WTC11 (cell line): ENCODE results near the gene MORC1. TPM values are rescaled to one million over a fixed set of nuclear protein-coding genes. Genes with fewer than 3 reads are reported as not detected.

Source experiments
- ATAC-seq: fragments of 200-7000 bp; cut with Tn5 transposase; 2 replicates; pipeline ENCODE4 v1.10.0; 2021; ENCODE audit warnings: mild to moderate bottlenecking, moderate library complexity
- CTCF ChIA-PET: fragments of 300-600 bp; sonication (Branson Sonifier 250); formaldehyde crosslinking; loops from one replicate; lab custom pipeline; 2021; ENCODE audit warnings: antibody characterized with exemption; lab: Charles Lee
- POLR2A ChIA-PET: fragments of 350-600 bp; sonication (Branson Sonifier 250); formaldehyde crosslinking; loops from one replicate; lab custom pipeline; 2021; ENCODE audit warnings: antibody characterized with exemption; lab: Charles Lee
- DNase-seq: peaks from one replicate; pipeline ENCODE4 v3.0.0; 2021; ENCODE audit warnings: low spot score
- H3K27ac Mint-ChIP-seq: 2 replicates; pipeline ENCODE4 v1.8.0; 2021; ENCODE audit warnings: mixed read lengths
- H3K27me3 Mint-ChIP-seq: 2 replicates; pipeline ENCODE4 v1.8.0; 2021; ENCODE audit warnings: low read depth, mild to moderate bottlenecking, moderate library complexity, mixed read lengths
- H3K36me3 Mint-ChIP-seq: 2 replicates; pipeline ENCODE4 v1.8.0; 2021; ENCODE audit warnings: mixed read lengths
- H3K4me1 Mint-ChIP-seq: 2 replicates; pipeline ENCODE4 v1.8.0; 2022; ENCODE audit warnings: mixed read lengths
- H3K4me3 Mint-ChIP-seq: 2 replicates; pipeline ENCODE4 v1.8.0; 2021; ENCODE audit warnings: mild to moderate bottlenecking, moderate library complexity, mixed read lengths
- H3K9me3 Mint-ChIP-seq: 2 replicates; pipeline ENCODE4 v1.8.0; 2021; ENCODE audit warnings: mixed read lengths
- CREM ChIP-seq: sonication (generic); formaldehyde crosslinking; IDR thresholded peaks from 2 replicates; pipeline ENCODE4 v1.8.1; 2022; ENCODE audit warnings: mild to moderate bottlenecking, missing genetic modification reagents, moderate library complexity
- FOXK1 ChIP-seq: sonication (generic); formaldehyde crosslinking; IDR thresholded peaks from 2 replicates; pipeline ENCODE4 v1.8.0; 2022; ENCODE audit warnings: mild to moderate bottlenecking, moderate library complexity, missing genetic modification reagents
- GABPB1 ChIP-seq: sonication (generic); formaldehyde crosslinking; IDR thresholded peaks from 2 replicates; pipeline ENCODE4 v1.8.1; 2023; ENCODE audit warnings: mild to moderate bottlenecking, missing genetic modification reagents
- GRHL2 ChIP-seq: fragments of 250-450 bp; sonication (Bioruptor Pico); IDR thresholded peaks from 2 replicates; pipeline ENCODE4 v1.8.0; 2022; ENCODE audit warnings: mild to moderate bottlenecking, moderate library complexity; ENCODE audit not compliant: insufficient replicate concordance, severe bottlenecking
- IRF2 ChIP-seq: sonication (generic); formaldehyde crosslinking; IDR thresholded peaks from 2 replicates; pipeline ENCODE4 v1.8.0; 2022; ENCODE audit warnings: low read depth, missing genetic modification reagents, borderline replicate concordance
- JAZF1 ChIP-seq: fragments of 250-450 bp; sonication (Bioruptor Pico); IDR thresholded peaks from 2 replicates; pipeline ENCODE4 v1.9.0; 2021; ENCODE audit warnings: moderate library complexity, mild to moderate bottlenecking, inconsistent platforms
- MXD4 ChIP-seq: fragments of 250-450 bp; sonication (Bioruptor Pico); IDR thresholded peaks from 2 replicates; pipeline ENCODE4 v1.8.0; 2021; ENCODE audit warnings: mild to moderate bottlenecking, moderate library complexity, borderline replicate concordance
- NFE2L1 ChIP-seq: sonication (generic); formaldehyde crosslinking; IDR thresholded peaks from 2 replicates; pipeline ENCODE4 v1.8.1; 2023; ENCODE audit warnings: missing genetic modification reagents
- NR3C1 ChIP-seq: sonication (generic); formaldehyde crosslinking; conservative IDR thresholded peaks from 2 replicates; pipeline ENCODE4 v1.8.1; 2023; ENCODE audit warnings: low read depth, mild to moderate bottlenecking, missing genetic modification reagents
- SMAD3 ChIP-seq: sonication (generic); formaldehyde crosslinking; IDR thresholded peaks from 2 replicates; pipeline ENCODE4 v1.8.0; 2022; ENCODE audit warnings: missing genetic modification reagents, mild to moderate bottlenecking, borderline replicate concordance
- TCF7 ChIP-seq: sonication (generic); formaldehyde crosslinking; IDR thresholded peaks from 2 replicates; pipeline ENCODE4 v1.8.0; 2022; ENCODE audit warnings: mild to moderate bottlenecking, low read depth, missing genetic modification reagents, moderate library complexity
- ZNF121 ChIP-seq: sonication (generic); formaldehyde crosslinking; IDR thresholded peaks from 2 replicates; pipeline ENCODE4 v1.8.0; 2023; ENCODE audit warnings: missing genetic modification reagents
- ZNF232 ChIP-seq: sonication (generic); formaldehyde crosslinking; IDR thresholded peaks from 2 replicates; pipeline ENCODE4 v1.8.0; 2022; ENCODE audit warnings: mild to moderate bottlenecking, missing genetic modification reagents
- ZNF423 ChIP-seq: fragments of 250-450 bp; sonication (Bioruptor Pico); IDR thresholded peaks from 2 replicates; pipeline ENCODE4 v2.1.2; 2022; ENCODE audit warnings: mild to moderate bottlenecking, moderate library complexity
- ZNF671 ChIP-seq: fragments of 250-450 bp; sonication (Bioruptor Pico); IDR thresholded peaks from 2 replicates; pipeline ENCODE4 v1.8.0; 2021; ENCODE audit warnings: mild to moderate bottlenecking
- total RNA-seq: library from RNA; stranded (reverse); gene quantifications from 3 replicates; pipeline ENCODE4 v1.2.3, GENCODE V29; 2021
- TF ChIP-seq, protein P1 (sequence below): sonication (generic); formaldehyde crosslinking; IDR thresholded peaks from 2 replicates; pipeline ENCODE4 v1.8.1; 2022; ENCODE audit warnings: mild to moderate bottlenecking, missing genetic modification reagents, moderate library complexity, borderline replicate concordance
- TF ChIP-seq, protein P2 (sequence below): fragments of 250-450 bp; sonication (Bioruptor Pico); conservative IDR thresholded peaks from 2 replicates; pipeline ENCODE4 v1.9.0; 2021; ENCODE audit warnings: mild to moderate bottlenecking
- TF ChIP-seq, protein P3 (sequence below): sonication (generic); formaldehyde crosslinking; IDR thresholded peaks from 2 replicates; pipeline ENCODE4 v1.8.1; 2023; ENCODE audit warnings: mild to moderate bottlenecking, missing genetic modification reagents, borderline replicate concordance
- TF ChIP-seq, protein P4 (sequence below): fragments of 250-450 bp; sonication (Bioruptor Pico); IDR thresholded peaks from 2 replicates; pipeline ENCODE4 v1.8.0; 2021; ENCODE audit warnings: mild to moderate bottlenecking
- TF ChIP-seq, protein P5 (sequence below): sonication (generic); formaldehyde crosslinking; IDR thresholded peaks from 2 replicates; pipeline ENCODE4 v1.8.1; 2023; ENCODE audit warnings: mild to moderate bottlenecking, moderate library complexity, missing genetic modification reagents
- TF ChIP-seq, protein P6 (sequence below): fragments of 200-600 bp; IDR thresholded peaks from 2 replicates; pipeline ENCODE4 v1.8.0; 2022; ENCODE audit warnings: antibody characterized with exemption
- TF ChIP-seq, protein P7 (sequence below): sonication (generic); formaldehyde crosslinking; IDR thresholded peaks from 2 replicates; pipeline ENCODE4 v1.8.1; 2023; ENCODE audit warnings: mild to moderate bottlenecking, missing genetic modification reagents

Gene MORC1
- total RNA-seq, 1 experiment from 2014 or later: not detected

DNA sequence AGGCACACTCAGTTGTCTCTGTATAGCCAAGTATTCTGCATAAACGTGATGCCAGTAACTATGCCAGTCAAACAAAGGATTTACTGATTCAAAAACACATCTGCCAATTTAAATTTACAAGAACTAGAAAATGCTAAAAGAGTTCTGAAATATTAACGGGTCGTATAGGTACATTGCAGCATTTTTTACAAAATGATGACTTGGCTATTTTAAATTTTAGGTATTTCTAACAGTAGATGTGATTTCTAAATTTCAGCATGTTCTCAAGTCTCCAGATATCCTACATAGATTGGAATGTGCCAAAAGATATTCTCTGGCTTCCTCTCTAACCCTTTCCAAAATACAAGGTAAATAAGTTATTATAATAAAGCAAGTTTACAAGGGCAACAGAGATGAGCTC, 60.3 kb downstream of the MORC1 start:
- H3K27ac Mint-ChIP-seq: no peak overlapping the region
- POLR2A ChIA-PET: no interaction called here
- TF ChIP-seq NFE2L1 (CRISPR knock-in tag) (no peak), ZNF121 (CRISPR knock-in tag) (no peak), TCF7 (CRISPR knock-in tag) (no peak), JAZF1 (no peak), MXD4 (CRISPR knock-in tag) (no peak), ZNF423 (no peak), IRF2 (CRISPR knock-in tag) (no peak), ZNF232 (no peak)
- TF ChIP-seq, protein P1, sequence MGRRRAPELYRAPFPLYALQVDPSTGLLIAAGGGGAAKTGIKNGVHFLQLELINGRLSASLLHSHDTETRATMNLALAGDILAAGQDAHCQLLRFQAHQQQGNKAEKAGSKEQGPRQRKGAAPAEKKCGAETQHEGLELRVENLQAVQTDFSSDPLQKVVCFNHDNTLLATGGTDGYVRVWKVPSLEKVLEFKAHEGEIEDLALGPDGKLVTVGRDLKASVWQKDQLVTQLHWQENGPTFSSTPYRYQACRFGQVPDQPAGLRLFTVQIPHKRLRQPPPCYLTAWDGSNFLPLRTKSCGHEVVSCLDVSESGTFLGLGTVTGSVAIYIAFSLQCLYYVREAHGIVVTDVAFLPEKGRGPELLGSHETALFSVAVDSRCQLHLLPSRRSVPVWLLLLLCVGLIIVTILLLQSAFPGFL: no peak
- TF ChIP-seq, protein P2, sequence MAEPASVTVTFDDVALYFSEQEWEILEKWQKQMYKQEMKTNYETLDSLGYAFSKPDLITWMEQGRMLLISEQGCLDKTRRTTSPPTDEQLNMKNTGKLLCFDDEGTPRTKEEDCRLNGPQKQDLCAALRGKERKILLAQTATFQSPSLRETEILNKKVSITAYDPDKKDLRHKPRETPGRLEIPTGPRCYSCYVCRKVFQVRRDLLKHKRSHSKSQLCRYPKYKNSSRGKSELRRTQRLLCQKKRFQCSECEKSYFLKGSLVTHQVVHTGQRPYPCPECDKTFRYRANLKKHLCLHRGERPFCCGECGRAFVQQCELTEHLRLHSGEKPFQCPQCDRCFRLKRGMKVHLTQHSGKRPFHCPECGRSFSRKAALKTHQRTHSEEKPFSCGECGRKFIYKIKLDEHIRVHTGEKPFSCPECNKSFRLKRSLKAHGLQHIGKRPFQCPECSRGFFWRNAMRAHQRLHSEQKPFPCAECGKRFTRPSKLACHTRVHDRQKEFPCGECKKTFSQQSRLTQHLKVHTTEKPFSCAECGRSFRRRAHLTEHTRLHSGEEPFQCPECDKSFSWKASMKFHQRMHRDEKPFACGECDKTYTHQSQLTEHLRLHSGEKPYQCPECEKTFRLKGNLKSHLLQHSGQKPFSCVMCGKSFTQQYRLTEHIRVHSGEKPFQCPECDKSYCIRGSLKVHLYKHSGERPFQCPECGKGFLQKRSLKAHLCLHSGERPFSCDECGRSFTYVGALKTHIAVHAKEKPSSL (CRISPR knock-in tag): no peak
- TF ChIP-seq, protein P3, sequence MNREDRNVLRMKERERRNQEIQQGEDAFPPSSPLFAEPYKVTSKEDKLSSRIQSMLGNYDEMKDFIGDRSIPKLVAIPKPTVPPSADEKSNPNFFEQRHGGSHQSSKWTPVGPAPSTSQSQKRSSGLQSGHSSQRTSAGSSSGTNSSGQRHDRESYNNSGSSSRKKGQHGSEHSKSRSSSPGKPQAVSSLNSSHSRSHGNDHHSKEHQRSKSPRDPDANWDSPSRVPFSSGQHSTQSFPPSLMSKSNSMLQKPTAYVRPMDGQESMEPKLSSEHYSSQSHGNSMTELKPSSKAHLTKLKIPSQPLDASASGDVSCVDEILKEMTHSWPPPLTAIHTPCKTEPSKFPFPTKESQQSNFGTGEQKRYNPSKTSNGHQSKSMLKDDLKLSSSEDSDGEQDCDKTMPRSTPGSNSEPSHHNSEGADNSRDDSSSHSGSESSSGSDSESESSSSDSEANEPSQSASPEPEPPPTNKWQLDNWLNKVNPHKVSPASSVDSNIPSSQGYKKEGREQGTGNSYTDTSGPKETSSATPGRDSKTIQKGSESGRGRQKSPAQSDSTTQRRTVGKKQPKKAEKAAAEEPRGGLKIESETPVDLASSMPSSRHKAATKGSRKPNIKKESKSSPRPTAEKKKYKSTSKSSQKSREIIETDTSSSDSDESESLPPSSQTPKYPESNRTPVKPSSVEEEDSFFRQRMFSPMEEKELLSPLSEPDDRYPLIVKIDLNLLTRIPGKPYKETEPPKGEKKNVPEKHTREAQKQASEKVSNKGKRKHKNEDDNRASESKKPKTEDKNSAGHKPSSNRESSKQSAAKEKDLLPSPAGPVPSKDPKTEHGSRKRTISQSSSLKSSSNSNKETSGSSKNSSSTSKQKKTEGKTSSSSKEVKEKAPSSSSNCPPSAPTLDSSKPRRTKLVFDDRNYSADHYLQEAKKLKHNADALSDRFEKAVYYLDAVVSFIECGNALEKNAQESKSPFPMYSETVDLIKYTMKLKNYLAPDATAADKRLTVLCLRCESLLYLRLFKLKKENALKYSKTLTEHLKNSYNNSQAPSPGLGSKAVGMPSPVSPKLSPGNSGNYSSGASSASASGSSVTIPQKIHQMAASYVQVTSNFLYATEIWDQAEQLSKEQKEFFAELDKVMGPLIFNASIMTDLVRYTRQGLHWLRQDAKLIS (CRISPR knock-in tag): no peak
- TF ChIP-seq, all 79 proteins: peak for 0
- ATAC-seq: no peak
- CTCF ChIA-PET: interaction anchor here (1.4 kb wide), 1 partner anchor 34 kb away, joined by 4 read pairs; no protein-coding TSS in a partner anchor
- Mint-ChIP-seq H3K27me3 (no peaks in the 10 kb centered on the region), H3K9me3 (peaks cover 7% of the 10 kb centered on the region), H3K4me1 (peaks cover 19% of the 10 kb centered on the region), H3K4me3 (no peak overlapping the region), H3K36me3 (no peaks in the 10 kb centered on the region)
- DNase-seq: no peak

DNA sequence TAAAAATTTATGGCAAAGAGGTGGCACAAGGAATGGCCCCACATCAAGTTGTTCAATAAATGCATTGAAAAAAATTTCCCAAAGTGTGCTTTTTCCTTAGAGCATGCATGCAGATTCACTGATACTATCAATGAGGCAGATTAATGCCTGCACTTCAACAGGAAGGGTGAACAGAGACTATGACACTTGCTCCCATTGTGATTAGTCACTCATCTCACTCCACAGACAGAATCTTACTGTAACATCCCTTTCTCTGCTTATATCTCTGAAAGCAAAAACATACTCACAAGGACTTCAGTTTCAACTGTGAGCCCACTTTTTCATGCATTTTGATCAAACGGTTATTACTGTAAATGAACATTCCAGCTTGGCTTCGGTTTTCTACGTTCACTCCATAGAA, 60.9 kb downstream of the MORC1 start:
- DNase-seq (no peak), ATAC-seq (no peak)
- POLR2A ChIA-PET: no interaction called here
- Mint-ChIP-seq H3K4me1 (peaks cover 19% of the 10 kb centered on the region), H3K4me3 (no peak overlapping the region), H3K27ac (no peak overlapping the region; the same call in 1 of the 2 replicates), H3K36me3 (no peaks in the 10 kb centered on the region), H3K9me3 (peaks cover 9% of the 10 kb centered on the region), H3K27me3 (no peaks in the 10 kb centered on the region)
- CTCF ChIA-PET: interaction anchor here (0.8 kb wide), 1 partner anchor 33 kb away, joined by 3 read pairs; no protein-coding TSS in a partner anchor
- TF ChIP-seq, protein P4, sequence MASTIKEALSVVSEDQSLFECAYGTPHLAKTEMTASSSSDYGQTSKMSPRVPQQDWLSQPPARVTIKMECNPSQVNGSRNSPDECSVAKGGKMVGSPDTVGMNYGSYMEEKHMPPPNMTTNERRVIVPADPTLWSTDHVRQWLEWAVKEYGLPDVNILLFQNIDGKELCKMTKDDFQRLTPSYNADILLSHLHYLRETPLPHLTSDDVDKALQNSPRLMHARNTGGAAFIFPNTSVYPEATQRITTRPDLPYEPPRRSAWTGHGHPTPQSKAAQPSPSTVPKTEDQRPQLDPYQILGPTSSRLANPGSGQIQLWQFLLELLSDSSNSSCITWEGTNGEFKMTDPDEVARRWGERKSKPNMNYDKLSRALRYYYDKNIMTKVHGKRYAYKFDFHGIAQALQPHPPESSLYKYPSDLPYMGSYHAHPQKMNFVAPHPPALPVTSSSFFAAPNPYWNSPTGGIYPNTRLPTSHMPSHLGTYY (CRISPR knock-in tag): no peak
- TF ChIP-seq, protein P5, sequence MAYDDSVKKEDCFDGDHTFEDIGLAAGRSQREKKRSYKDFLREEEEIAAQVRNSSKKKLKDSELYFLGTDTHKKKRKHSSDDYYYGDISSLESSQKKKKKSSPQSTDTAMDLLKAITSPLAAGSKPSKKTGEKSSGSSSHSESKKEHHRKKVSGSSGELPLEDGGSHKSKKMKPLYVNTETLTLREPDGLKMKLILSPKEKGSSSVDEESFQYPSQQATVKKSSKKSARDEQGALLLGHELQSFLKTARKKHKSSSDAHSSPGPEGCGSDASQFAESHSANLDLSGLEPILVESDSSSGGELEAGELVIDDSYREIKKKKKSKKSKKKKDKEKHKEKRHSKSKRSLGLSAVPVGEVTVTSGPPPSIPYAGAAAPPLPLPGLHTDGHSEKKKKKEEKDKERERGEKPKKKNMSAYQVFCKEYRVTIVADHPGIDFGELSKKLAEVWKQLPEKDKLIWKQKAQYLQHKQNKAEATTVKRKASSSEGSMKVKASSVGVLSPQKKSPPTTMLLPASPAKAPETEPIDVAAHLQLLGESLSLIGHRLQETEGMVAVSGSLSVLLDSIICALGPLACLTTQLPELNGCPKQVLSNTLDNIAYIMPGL (CRISPR knock-in tag): no peak
- TF ChIP-seq GRHL2 (CRISPR knock-in tag) (no peak), GABPB1 (CRISPR knock-in tag) (no peak), FOXK1 (CRISPR knock-in tag) (no peak), ZNF671 (no peak), NR3C1 (CRISPR knock-in tag) (no peak), SMAD3 (no peak), ZNF121 (CRISPR knock-in tag) (no peak), CREM (no peak)
- TF ChIP-seq, protein P6, sequence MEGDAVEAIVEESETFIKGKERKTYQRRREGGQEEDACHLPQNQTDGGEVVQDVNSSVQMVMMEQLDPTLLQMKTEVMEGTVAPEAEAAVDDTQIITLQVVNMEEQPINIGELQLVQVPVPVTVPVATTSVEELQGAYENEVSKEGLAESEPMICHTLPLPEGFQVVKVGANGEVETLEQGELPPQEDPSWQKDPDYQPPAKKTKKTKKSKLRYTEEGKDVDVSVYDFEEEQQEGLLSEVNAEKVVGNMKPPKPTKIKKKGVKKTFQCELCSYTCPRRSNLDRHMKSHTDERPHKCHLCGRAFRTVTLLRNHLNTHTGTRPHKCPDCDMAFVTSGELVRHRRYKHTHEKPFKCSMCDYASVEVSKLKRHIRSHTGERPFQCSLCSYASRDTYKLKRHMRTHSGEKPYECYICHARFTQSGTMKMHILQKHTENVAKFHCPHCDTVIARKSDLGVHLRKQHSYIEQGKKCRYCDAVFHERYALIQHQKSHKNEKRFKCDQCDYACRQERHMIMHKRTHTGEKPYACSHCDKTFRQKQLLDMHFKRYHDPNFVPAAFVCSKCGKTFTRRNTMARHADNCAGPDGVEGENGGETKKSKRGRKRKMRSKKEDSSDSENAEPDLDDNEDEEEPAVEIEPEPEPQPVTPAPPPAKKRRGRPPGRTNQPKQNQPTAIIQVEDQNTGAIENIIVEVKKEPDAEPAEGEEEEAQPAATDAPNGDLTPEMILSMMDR: no peak
- TF ChIP-seq, protein P7, sequence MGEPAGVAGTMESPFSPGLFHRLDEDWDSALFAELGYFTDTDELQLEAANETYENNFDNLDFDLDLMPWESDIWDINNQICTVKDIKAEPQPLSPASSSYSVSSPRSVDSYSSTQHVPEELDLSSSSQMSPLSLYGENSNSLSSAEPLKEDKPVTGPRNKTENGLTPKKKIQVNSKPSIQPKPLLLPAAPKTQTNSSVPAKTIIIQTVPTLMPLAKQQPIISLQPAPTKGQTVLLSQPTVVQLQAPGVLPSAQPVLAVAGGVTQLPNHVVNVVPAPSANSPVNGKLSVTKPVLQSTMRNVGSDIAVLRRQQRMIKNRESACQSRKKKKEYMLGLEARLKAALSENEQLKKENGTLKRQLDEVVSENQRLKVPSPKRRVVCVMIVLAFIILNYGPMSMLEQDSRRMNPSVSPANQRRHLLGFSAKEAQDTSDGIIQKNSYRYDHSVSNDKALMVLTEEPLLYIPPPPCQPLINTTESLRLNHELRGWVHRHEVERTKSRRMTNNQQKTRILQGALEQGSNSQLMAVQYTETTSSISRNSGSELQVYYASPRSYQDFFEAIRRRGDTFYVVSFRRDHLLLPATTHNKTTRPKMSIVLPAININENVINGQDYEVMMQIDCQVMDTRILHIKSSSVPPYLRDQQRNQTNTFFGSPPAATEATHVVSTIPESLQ (CRISPR knock-in tag): no peak
